Heart left ventricle (tissue), 13 donors: ENCODE results near the gene PPP1R3D.

Source experiments
- POLR2A ChIP-seq, 2 donors: fragments of 450-650 bp; IDR thresholded peaks; one replicate each; pipeline ENCODE4 v1.6.1; 2017; ENCODE audit warnings: antibody characterized with exemption in 2 of 2, mild to moderate bottlenecking in 2 of 2, moderate library complexity in 2 of 2
- TF ChIP-seq, protein P1 (sequence below), 12 donors: fragments of 200-600 bp; sonication (generic) in 4 of 12; IDR thresholded peaks; one replicate each; pipeline versions ENCODE4 v1.5.0 to v1.8.0; 2018 to 2022; ENCODE audit warnings: antibody characterized with exemption in 12 of 12, mild to moderate bottlenecking in 5 of 12
- donor health status: ischemic (EF 13 %, LVEDD 7.1; RV severe dilation, severe dysfunction).
- donor health status: DM: no; HTN: yes; CAD: no.
- donor health status: DM: no; HTN: no; CAD: no.
- donor health status: ischemic (EF 25% LVEDD 6.9; RV normal size, moderate dysfunction).
- donor health status: ischemic (EF 25% LVEDD 5.7; RV mildly dilated, moderate dysfunction).
- donor health status: ischemic (EF 35%, LVEDD 5.7; RV mildly dilated, moderate dysfunction).
- donor health status: nonischemic (EF 11% LVEDD 7.7; RV severe dilation, severe dysfunction).
- donor health status: DM: yes; HTN: yes; CAD: no.
- donor health status: PGD.
- donor health status: ischemic (EF 29% LVEDD 5.4; RV normal size, mild dysfunction).
- donor health status: nonischemic (EF 23%, LVEDD 6.1; RV moderate dilation, normal function).

- TF ChIP-seq POLR2A (IDR thresholded peaks at IDR 0.05), result no peak
- TF ChIP-seq, protein P1, sequence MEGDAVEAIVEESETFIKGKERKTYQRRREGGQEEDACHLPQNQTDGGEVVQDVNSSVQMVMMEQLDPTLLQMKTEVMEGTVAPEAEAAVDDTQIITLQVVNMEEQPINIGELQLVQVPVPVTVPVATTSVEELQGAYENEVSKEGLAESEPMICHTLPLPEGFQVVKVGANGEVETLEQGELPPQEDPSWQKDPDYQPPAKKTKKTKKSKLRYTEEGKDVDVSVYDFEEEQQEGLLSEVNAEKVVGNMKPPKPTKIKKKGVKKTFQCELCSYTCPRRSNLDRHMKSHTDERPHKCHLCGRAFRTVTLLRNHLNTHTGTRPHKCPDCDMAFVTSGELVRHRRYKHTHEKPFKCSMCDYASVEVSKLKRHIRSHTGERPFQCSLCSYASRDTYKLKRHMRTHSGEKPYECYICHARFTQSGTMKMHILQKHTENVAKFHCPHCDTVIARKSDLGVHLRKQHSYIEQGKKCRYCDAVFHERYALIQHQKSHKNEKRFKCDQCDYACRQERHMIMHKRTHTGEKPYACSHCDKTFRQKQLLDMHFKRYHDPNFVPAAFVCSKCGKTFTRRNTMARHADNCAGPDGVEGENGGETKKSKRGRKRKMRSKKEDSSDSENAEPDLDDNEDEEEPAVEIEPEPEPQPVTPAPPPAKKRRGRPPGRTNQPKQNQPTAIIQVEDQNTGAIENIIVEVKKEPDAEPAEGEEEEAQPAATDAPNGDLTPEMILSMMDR (IDR thresholded peaks at IDR 0.05), result no peak
Measured at GRCh38 chr20:59936409-59936808, 3.7 kb downstream of the PPP1R3D start.
